CD14-positive monocyte (primary cell): ENCODE results near the gene LCOR. TPM values are rescaled to one million over a fixed set of nuclear protein-coding genes. Genes with fewer than 3 reads are reported as not detected.

Source experiments
- DNase-seq, 3 donors: peaks; one replicate each; pipeline ENCODE4 v3.0.0-alpha.2; 2011 to 2022
- H2AFZ ChIP-seq: 2 replicates; pipeline ENCODE4 v1.6.0; 2012; ENCODE audit warnings: mild to moderate bottlenecking, low read depth, low read length, inconsistent platforms; ENCODE audit not compliant: insufficient read depth, poor library complexity, severe bottlenecking
- H3K27ac ChIP-seq, 2 donors: 1 replicate in 1 of 2; 2 replicates in 1 of 2; pipeline ENCODE4 v1.5.1; 2012 to 2013; ENCODE audit warnings: low read length in 2 of 2, control low read depth in 1 of 2, inconsistent platforms in 1 of 2, low read depth in 1 of 2, mild to moderate bottlenecking in 1 of 2
- H3K27me3 ChIP-seq, 2 donors: one replicate each; pipeline versions ENCODE4 v1.6.0 to v1.6.1; 2011 to 2013; ENCODE audit warnings: low read length in 2 of 2; ENCODE audit not compliant: control insufficient read depth in 2 of 2, insufficient read depth in 2 of 2
- H3K36me3 ChIP-seq, 2 donors: replicated peaks in 1 of 2; 1 replicate in 1 of 2; 2 replicates in 1 of 2; pipeline versions ENCODE4 v1.5.1 to v1.6.1; 2012 to 2013; ENCODE audit warnings: low read length in 2 of 2, control low read depth in 1 of 2, inconsistent platforms in 1 of 2, mild to moderate bottlenecking in 1 of 2; ENCODE audit not compliant: insufficient read depth in 2 of 2, control insufficient read depth in 1 of 2
- H3K4me1 ChIP-seq, 2 donors: 1 replicate in 1 of 2; 2 replicates in 1 of 2; pipeline versions ENCODE4 v1.5.1 to v1.6.1; 2012 to 2013; ENCODE audit warnings: low read length in 2 of 2, control low read depth in 1 of 2, inconsistent platforms in 1 of 2, mild to moderate bottlenecking in 1 of 2, moderate library complexity in 1 of 2; ENCODE audit not compliant: insufficient read depth in 2 of 2, control insufficient read depth in 1 of 2
- H3K4me2 ChIP-seq: replicated peaks from 2 replicates; pipeline ENCODE3; 2012; ENCODE audit warnings: low read length, moderate library complexity, mild to moderate bottlenecking; ENCODE audit not compliant: poor library complexity, severe bottlenecking; ENCODE audit errors: extremely low read depth
- H3K4me3 ChIP-seq, 3 experiments: fragments of 200-600 bp in 1 of 3; sonication (generic) in 1 of 3; replicated peaks in 1 of 3; 1 replicate in 2 of 3; 2 replicates in 1 of 3; pipeline ENCODE4 v1.5.1; 2011 to 2013; ENCODE audit warnings: low read length in 3 of 3, mild to moderate bottlenecking in 3 of 3, control low read depth in 2 of 3, low read depth in 2 of 3, inconsistent platforms in 1 of 3, moderate library complexity in 1 of 3
- H3K79me2 ChIP-seq: 2 replicates; pipeline ENCODE4 v1.6.0; 2012; ENCODE audit warnings: mild to moderate bottlenecking, control low read depth, inconsistent platforms, low read length, moderate library complexity; ENCODE audit not compliant: insufficient read depth
- H3K9ac ChIP-seq: 2 replicates; pipeline ENCODE4 v1.6.0; 2017; ENCODE audit warnings: low read length, mild to moderate bottlenecking; ENCODE audit not compliant: insufficient read depth, poor library complexity, severe bottlenecking
- H3K9me3 ChIP-seq, 2 donors: replicated peaks in 1 of 2; 1 replicate in 1 of 2; 2 replicates in 1 of 2; pipeline versions ENCODE4 v1.5.1 to v1.6.1; 2012 to 2013; ENCODE audit warnings: low read length in 2 of 2, control low read depth in 1 of 2; ENCODE audit not compliant: control insufficient read depth in 1 of 2, insufficient read depth in 1 of 2
- H4K20me1 ChIP-seq: 2 replicates; pipeline ENCODE4 v1.6.0; 2012; ENCODE audit warnings: mild to moderate bottlenecking, low read length, control low read depth, moderate library complexity; ENCODE audit not compliant: insufficient read depth
- H3K27ac Mint-ChIP-seq, 7 donors: one replicate each; pipeline ENCODE4 v1.8.0; 2020; ENCODE audit warnings: mild to moderate bottlenecking in 7 of 7, mixed read lengths in 7 of 7, moderate library complexity in 6 of 7, inconsistent platforms in 2 of 7
- H3K27me3 Mint-ChIP-seq, 3 donors: one replicate each; pipeline ENCODE4 v1.8.0; 2021 to 2022; ENCODE audit warnings: low read depth in 3 of 3, mild to moderate bottlenecking in 3 of 3, mixed read lengths in 3 of 3, moderate library complexity in 3 of 3, inconsistent platforms in 1 of 3
- H3K36me3 Mint-ChIP-seq, 2 donors: one replicate each; pipeline ENCODE4 v1.8.0; 2020; ENCODE audit warnings: mixed read lengths in 2 of 2, inconsistent platforms in 1 of 2, mild to moderate bottlenecking in 1 of 2
- H3K4me1 Mint-ChIP-seq: one replicate; pipeline ENCODE4 v1.8.0; 2020; ENCODE audit warnings: mild to moderate bottlenecking, mixed read lengths
- H3K4me3 Mint-ChIP-seq, 2 donors: one replicate each; pipeline ENCODE4 v1.8.0; 2020; ENCODE audit warnings: mild to moderate bottlenecking in 2 of 2, mixed read lengths in 2 of 2, moderate library complexity in 1 of 2
- H3K9me3 Mint-ChIP-seq, 7 donors: one replicate each; pipeline ENCODE4 v1.8.0; 2020 to 2022; ENCODE audit warnings: mixed read lengths in 7 of 7, mild to moderate bottlenecking in 6 of 7, moderate library complexity in 6 of 7, inconsistent platforms in 2 of 7
- CTCF ChIP-seq: fragments of 200-600 bp; IDR thresholded peaks from one replicate; pipeline ENCODE4 v1.8.0; 2022; ENCODE audit warnings: antibody characterized with exemption, mild to moderate bottlenecking
- WGBS: methylation state at CpG from one replicate; pipeline ENCODE4 v1.1.5; 2013; ENCODE audit warnings: missing lambda C conversion rate; ENCODE audit not compliant: insufficient coverage; 5-methylcytosine and 5-hydroxymethylcytosine counted together
- intact Hi-C, 2 donors: fragments of 100-400 bp; cut with micrococcal nuclease; formaldehyde crosslinking; loops; one replicate each; pipeline versions ENCODE4 v1.15.0 to v1.15.1; 2023
- polyA plus RNA-seq, 3 donors: library from polyadenylated mRNA; depleted of rRNA in 1 of 3; unstranded in 2 of 3; stranded (reverse) in 1 of 3; fragments of 300-500 nt in 2 of 3; fragments of >200 nt in 1 of 3; fragmentation: Illumina TruSeq in 2 of 3; gene quantifications; 1 replicate in 2 of 3; 2 replicates in 1 of 3; pipeline ENCODE4 v1.2.3, GENCODE V29; 2012 to 2021

LCOR gene
- polyA plus RNA-seq, 3 donors: 5.7 to 11.8 (median 10.0) TPM

DNA sequence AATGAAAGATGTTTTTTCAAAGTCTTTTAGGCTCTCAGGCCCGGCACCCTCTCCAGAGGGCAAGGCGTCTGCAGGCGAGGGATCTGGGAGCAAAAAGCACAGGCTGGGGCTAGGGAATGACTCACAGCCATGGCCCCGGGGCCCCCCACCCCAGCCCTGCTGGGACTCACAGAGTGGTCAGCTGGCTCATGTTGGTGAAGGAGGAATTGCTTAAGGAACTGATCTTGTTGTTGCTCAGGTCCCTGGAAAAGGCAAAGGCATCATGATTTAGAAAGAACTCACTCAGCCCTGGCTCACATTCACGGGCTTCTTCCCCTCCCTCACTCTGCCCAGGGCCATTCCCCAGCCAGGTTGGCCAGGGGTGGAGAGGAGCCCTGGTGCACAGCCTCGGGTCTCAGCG lies 202.2 kb downstream of the LCOR start:
- Mint-ChIP-seq H3K27ac (no peak overlapping the region), H3K36me3 (no peaks in the 10 kb centered on the region), H3K27me3 (peaks cover 3 to 6% (median 6%) of the 10 kb centered on the region in 3 donors), H3K4me3 (no peak overlapping the region), H3K4me1 (peaks cover 20% of the 10 kb centered on the region), H3K9me3 (no peaks in the 10 kb centered on the region)
- H2AFZ ChIP-seq: no peak overlapping the region
- DNase-seq: no peak
- no peaks in the 10 kb centered on the region for H3K79me2 ChIP-seq
- H3K4me1 ChIP-seq: peaks cover 11 to 14% of the 10 kb centered on the region in 2 donors
- no peaks in the 10 kb centered on the region for H3K36me3 ChIP-seq
- no peak for TF ChIP-seq CTCF
- no peaks in the 10 kb centered on the region for H4K20me1 ChIP-seq
- no peaks in the 10 kb centered on the region for H3K9me3 ChIP-seq
- intact Hi-C loops: no loop called here
- no peaks in the 10 kb centered on the region for H3K27me3 ChIP-seq
- H3K4me2 ChIP-seq: no peak overlapping the region
- no peak overlapping the region for H3K9ac ChIP-seq
- no peak overlapping the region for H3K4me3 ChIP-seq
- H3K27ac ChIP-seq: no peak overlapping the region
- 93% methylated on average over 5 of the region's 7 CpGs for WGBS

DNA sequence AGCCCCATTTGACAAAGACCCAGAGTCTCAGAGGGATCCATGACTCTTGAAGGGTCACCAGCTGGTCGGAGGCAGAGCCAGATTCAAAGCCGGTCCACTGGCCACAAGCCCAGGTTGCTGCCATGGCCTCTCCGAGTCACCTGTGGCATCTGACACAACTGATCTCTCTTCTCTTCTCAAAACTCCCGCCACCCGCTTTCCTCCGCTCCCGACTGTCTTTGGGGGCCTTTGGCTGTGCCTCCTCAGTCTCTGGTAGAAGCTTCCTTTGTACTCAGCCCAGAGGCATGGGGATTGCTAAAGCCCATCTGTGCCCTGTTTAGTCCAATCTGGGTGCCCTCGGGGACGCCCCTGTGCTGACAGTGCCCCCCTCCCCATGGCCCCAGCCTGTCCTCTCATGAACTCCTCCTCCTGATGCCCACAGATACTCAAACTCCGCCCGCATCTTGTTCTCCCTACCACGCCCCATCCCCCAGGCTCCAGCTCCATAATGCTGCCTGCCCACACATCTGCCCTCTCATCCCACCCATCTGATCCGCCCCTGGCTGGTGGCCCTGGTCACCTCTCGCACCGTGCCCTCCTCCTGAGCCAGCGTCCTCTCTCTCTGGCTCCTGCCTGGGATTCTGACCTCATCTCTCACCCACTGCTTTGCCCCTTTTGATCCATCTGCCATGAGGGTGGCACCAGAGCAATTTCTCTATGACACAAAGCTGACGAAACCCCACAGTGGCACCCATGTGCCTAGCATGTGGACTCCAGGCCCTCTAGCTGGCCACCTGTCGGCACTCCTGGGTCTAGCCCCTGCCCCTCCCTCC lies 203.1 kb downstream of the LCOR start:
- Mint-ChIP-seq H3K4me1 (peaks cover 20% of the 10 kb centered on the region), H3K27ac (no peak overlapping the region), H3K4me3 (no peak overlapping the region), H3K36me3 (no peaks in the 10 kb centered on the region), H3K27me3 (peaks cover 3 to 6% (median 6%) of the 10 kb centered on the region in 3 donors), H3K9me3 (no peaks in the 10 kb centered on the region)
- H3K4me1 ChIP-seq: peaks cover 11 to 14% of the 10 kb centered on the region in 2 donors
- 98% methylated on average over 18 of the region's 18 CpGs for WGBS
- H3K27me3 ChIP-seq: no peaks in the 10 kb centered on the region
- no peak for DNase-seq
- H4K20me1 ChIP-seq: no peaks in the 10 kb centered on the region
- H3K4me2 ChIP-seq: no peak overlapping the region
- H3K36me3 ChIP-seq: no peaks in the 10 kb centered on the region
- no peaks in the 10 kb centered on the region for H3K79me2 ChIP-seq
- no peak overlapping the region for H2AFZ ChIP-seq
- H3K4me3 ChIP-seq: no peak overlapping the region
- H3K27ac ChIP-seq: no peak overlapping the region
- no peaks in the 10 kb centered on the region for H3K9me3 ChIP-seq
- no peak overlapping the region for H3K9ac ChIP-seq
- TF ChIP-seq CTCF: no peak
- intact Hi-C loops: no loop called here
